AG09309 (cell line): Measurements from ENCODE around the gene NOS3.

ENCODE experiments used
- DNase-seq: peaks from one replicate; pipeline ENCODE4 v3.0.0-alpha.2; 2010; ENCODE audit warnings: low read depth
- H3K4me3 ChIP-seq: 2 replicates; pipeline ENCODE4 v1.5.1; 2011; ENCODE audit warnings: mild to moderate bottlenecking, low read depth, low read length, moderate library complexity; ENCODE audit not compliant: control insufficient read depth
- CTCF ChIP-seq: IDR thresholded peaks from 2 replicates; pipeline ENCODE4 v1.5.1; 2011; ENCODE audit warnings: mild to moderate bottlenecking, low read depth, low read length, inconsistent platforms; ENCODE audit not compliant: insufficient read depth, control insufficient read depth; ENCODE audit errors: missing control alignments

Gene NOS3

DNA sequence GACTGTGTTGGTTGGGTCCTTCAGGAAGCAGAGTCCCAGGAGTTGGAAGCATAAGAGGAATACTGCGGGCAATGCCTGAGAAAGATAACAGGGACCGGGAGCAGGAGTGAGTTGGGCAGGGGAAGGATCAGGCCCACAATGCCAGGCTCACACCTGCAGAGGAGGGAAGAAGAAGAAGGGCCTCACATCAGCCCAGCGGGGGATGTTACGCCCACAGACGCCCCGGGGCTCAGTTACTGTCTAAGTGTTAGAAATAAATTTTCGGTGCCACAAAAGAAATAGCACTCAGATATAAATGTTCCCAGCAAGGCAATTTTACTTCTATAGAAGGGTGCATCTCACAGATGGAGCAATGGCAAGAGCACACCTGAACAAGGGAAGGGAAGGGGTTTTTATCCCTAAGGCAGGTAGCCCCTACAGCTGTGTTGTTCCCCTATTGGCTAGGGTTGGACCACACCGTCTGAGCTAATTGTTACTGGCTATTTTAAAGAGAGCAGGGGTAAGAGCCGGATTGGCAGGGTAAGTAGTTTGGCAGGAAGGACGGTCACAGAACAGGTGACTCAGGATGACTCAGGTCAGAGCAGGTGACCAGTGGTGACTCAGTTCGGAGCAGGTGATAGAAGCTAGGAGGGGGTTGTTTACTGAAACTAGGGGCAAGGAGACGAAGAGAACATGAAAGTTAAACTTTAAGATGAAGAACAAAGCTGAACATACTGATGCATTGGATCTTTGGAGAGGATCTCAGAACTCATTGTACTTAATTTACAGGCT, at the start of gene NOS3:
TSS of gene NOS3 (plus strand) at position 602 of the 771 bp plus-strand sequence. CDS start 2,787 bp downstream, outside the sequence.
- H3K4me3 ChIP-seq = no peak within 1 kb of the TSS
- DNase-seq = no peak
- TF ChIP-seq CTCF = no peak

DNA sequence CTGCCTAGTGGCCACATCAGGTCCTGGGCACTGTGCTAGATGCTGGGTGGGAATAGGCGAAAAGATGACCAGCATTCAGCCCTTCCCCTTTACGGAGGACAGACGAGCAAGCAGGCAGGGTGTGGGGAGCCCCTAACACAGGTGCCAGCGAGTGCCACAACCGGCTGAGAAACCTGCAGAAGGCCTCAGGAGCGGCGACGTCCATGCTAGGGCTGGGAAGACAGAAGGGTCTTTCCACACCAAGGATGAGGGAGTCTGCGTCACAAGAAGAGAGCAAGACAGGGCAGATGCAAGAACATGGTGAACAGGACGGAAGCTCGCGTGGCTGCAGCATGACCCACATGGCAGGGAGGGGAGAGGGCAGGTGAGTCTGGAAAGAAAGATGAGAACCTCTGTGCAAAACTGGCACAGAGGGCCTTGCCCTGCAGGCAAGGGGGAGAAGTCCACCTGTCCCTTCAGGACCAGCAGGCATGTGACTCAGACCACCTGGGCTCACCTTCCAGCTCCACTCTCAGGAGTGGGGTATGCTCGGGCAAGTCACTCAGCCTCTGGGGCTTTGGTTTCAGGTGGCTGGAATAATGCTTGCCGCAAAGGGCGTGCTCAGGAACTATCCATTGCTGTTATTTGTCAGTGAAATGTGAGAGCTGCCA, 49.3 kb upstream of the NOS3 start:
- no peak overlapping the region for H3K4me3 ChIP-seq
- DNase-seq = no peak
- no peak for TF ChIP-seq CTCF

DNA sequence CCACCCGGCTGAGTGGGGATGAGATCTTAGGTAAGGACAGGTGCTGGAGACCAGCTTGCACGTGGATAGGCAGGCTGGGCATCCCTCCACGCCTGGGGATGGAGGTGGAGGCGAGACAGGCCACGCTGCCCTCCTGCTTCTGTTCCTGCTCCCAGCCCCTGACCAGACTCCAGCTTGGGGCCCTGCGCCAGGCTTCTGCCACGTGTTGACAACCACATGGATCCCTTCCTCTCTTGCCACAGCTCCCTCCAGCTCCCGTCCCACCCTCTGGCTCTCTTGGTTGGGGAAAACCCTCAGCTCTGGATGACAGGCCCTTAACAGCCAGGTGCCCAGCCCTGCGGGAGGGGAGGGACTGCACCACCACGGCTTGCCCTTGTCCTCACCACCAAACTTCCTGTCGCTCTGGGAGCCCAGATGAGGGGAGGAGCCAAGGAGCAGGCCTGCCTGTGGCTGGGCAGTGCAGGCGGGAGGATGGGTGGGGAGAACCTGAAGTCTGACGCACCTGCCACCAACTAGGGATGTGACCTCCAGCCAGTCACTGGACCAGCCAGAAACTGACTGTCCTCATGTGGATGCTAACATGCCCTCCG, 48.7 kb upstream of the NOS3 start:
- no peak for TF ChIP-seq CTCF
- no peak overlapping the region for H3K4me3 ChIP-seq
- DNase-seq = no peak

DNA sequence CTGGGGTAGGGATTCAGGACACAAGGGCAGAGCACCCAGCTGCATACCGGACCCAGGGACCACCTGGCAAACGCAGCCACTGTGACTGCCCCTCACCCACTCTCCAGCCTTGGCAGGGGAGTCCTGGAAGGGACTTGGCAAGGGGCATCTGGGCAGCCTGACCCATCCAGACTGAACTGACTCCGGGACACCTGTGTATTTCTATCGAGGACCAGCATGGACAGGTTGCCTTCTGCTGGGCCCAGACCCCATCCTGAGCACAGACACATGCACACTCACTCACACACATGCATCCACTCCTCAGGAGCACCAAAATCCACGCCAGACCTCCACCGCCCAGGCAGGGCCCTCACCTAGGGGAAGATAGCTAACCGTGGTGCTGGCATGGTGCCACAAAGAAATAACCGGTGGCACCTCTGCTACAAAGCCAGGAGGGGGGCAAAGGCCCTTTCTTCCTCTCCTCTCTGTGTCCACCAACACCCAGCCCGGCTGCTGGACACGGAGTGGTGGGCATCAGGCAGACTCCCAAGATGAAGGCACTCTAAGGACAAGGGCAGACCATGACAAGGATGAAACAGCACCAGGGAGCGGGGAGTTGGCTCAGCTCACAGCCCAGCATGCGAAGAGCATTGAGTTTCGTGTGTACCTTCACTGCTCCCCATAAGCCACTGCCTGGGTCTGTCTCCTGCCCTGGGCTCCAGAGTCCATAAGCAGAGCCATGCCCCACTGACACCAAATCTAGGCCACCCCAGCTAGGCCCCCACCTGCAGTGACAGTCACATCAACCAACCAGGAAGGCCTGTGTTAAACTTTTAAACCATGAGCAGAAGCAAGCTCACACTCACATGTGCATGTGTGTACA, 48.0 kb upstream of the NOS3 start:
- DNase-seq = no peak
- H3K4me3 ChIP-seq = no peak overlapping the region
- no peak for TF ChIP-seq CTCF

GRCh38 chr7:150943453-150943814, 47.4 kb upstream of the NOS3 start:
- H3K4me3 ChIP-seq = no peak overlapping the region
- DNase-seq = no peak
- TF ChIP-seq CTCF = no peak
